K562 (cell line): ENCODE data around the gene SIGMAR1. TPM values are rescaled to one million over a fixed set of nuclear protein-coding genes. Genes with fewer than 3 reads are reported as not detected.
A peak's percentile ranks its signal among the peaks of the same experiment; 100 is the strongest.

Source experiments
- ATAC-seq: fragments of 200-7000 bp; cut with Tn5 transposase; 3 replicates; pipeline ENCODE4 v1.9.1; 2020; ENCODE audit warnings: moderate library complexity
- Bru-seq: library from RNA; stranded (reverse); fragments of 400-500 nt; gene quantifications from one replicate; lab custom pipeline; 2021; lab: Mats Ljungman, UMichigan
- BruChase-seq, 2 experiments: library from RNA; stranded (reverse); fragments of 400-500 nt; gene quantifications; one replicate each; lab custom pipeline; 2021; lab: Mats Ljungman, UMichigan
- BruUV-seq: library from RNA; stranded (reverse); fragments of 400-500 nt; replicated peaks from 2 replicates; lab custom pipeline; 2021; lab: Mats Ljungman, UMichigan
- CTCF ChIA-PET: fragments of 300-600 bp; formaldehyde crosslinking; extraction: SDS; loops from one replicate; lab custom pipeline; 2021; ENCODE audit warnings: low intra/inter-chr PET ratio; lab: Yijun Ruan, JAX
- POLR2A ChIA-PET: fragments of 300-600, 350-650 bp; sonication (Branson Sonifier 250); formaldehyde crosslinking; extraction: SDS; loops from one replicate; lab custom pipeline; 2021; ENCODE audit warnings: antibody characterized with exemption, inconsistent platforms; lab: Yijun Ruan, JAX
- DNase-seq, 4 experiments: peaks; one replicate each; pipeline versions ENCODE4 v3.0.0 to v3.0.0-alpha.2; 2011 to 2018; ENCODE audit warnings: low spot score in 3 of 4, mixed read lengths in 3 of 4; ENCODE audit errors: extremely low read depth in 1 of 4
- FAIRE-seq: peaks from 2 replicates; lab custom pipeline; 2011; peaks lifted over from hg19 to GRCh38; lab: Jason Lieb, UNC
- H2AFZ ChIP-seq: 2 replicates; pipeline ENCODE4 v1.6.0; 2011; ENCODE audit warnings: low read depth, low read length, control low read depth, inconsistent platforms
- H3K27ac ChIP-seq: fragments of 200-600 bp; 3 replicates; pipeline ENCODE4 v1.8.0; 2011; ENCODE audit warnings: low read depth, mild to moderate bottlenecking, control low read depth, inconsistent platforms, low read length, moderate library complexity, mixed read lengths; ENCODE audit errors: extremely low read depth
- H3K27me3 ChIP-seq, 2 experiments: fragments of 300-600 bp in 1 of 2; 2 replicates in 1 of 2; 3 replicates in 1 of 2; pipeline versions ENCODE4 v1.6.0 to v1.8.0; 2011; ENCODE audit warnings: inconsistent platforms in 2 of 2, low read length in 2 of 2, mild to moderate bottlenecking in 1 of 2, mixed read lengths in 1 of 2, moderate library complexity in 1 of 2; ENCODE audit not compliant: control insufficient read depth in 2 of 2, insufficient read depth in 2 of 2
- H3K36me3 ChIP-seq: fragments of 300-600 bp; 3 replicates; pipeline ENCODE4 v1.8.0; 2011; ENCODE audit warnings: mild to moderate bottlenecking, low read length, inconsistent platforms; ENCODE audit not compliant: control insufficient read depth, insufficient read depth
- H3K4me1 ChIP-seq, 2 experiments: fragments of 200-600 bp in 1 of 2; replicated peaks in 1 of 2; 2 replicates in 1 of 2; 3 replicates in 1 of 2; pipeline versions ENCODE4 v1.5.1 to v1.8.0; 2011; ENCODE audit warnings: inconsistent platforms in 2 of 2, low read length in 2 of 2, mild to moderate bottlenecking in 1 of 2, mixed read lengths in 1 of 2, moderate library complexity in 1 of 2; ENCODE audit not compliant: control insufficient read depth in 2 of 2, insufficient read depth in 2 of 2
- H3K4me2 ChIP-seq: 2 replicates; pipeline ENCODE4 v1.6.1; 2011; ENCODE audit warnings: low read length, control low read depth, inconsistent platforms, mixed read lengths; ENCODE audit not compliant: insufficient read depth
- H3K4me3 ChIP-seq: fragments of 200-600 bp; sonication (generic), shearing (Covaris generic); 2 replicates; pipeline ENCODE4 v1.5.1; 2016; ENCODE audit warnings: control low read depth, inconsistent platforms
- H3K79me2 ChIP-seq: fragments of 200-600 bp; 3 replicates; pipeline ENCODE4 v1.8.0; 2011; ENCODE audit warnings: low read length, inconsistent platforms; ENCODE audit not compliant: control insufficient read depth, insufficient read depth
- H3K9ac ChIP-seq, 2 experiments: 2 replicates each; pipeline versions ENCODE4 v1.6.0 to v1.6.1; 2011; ENCODE audit warnings: low read depth in 2 of 2, low read length in 2 of 2, control low read depth in 1 of 2, inconsistent platforms in 1 of 2, mild to moderate bottlenecking in 1 of 2, mixed read lengths in 1 of 2; ENCODE audit not compliant: insufficient read depth in 1 of 2
- H3K9me1 ChIP-seq: one replicate; pipeline ENCODE4 v1.6.0; 2011; ENCODE audit warnings: inconsistent platforms, mild to moderate bottlenecking, low read length, moderate library complexity; ENCODE audit not compliant: control insufficient read depth, insufficient read depth
- H3K9me3 ChIP-seq: replicated peaks from 2 replicates; pipeline ENCODE4 v1.5.1; 2011; ENCODE audit warnings: low read depth, low read length, inconsistent platforms; ENCODE audit not compliant: control insufficient read depth, insufficient read depth
- H4K20me1 ChIP-seq: replicated peaks from 2 replicates; pipeline ENCODE4 v1.6.1; 2011; ENCODE audit warnings: low read length, inconsistent platforms, mixed read lengths; ENCODE audit not compliant: control insufficient read depth, insufficient read depth
- DEAF1 ChIP-seq: fragments of 450-650 bp; formaldehyde crosslinking; IDR thresholded peaks from 2 replicates; pipeline ENCODE4 v1.4.0; 2020; ENCODE audit warnings: mild to moderate bottlenecking, moderate library complexity
- HNRNPH1 ChIP-seq: fragments of 200-400 bp; formaldehyde crosslinking; optimal IDR thresholded peaks from 2 replicates; pipeline ENCODE3; 2017; ENCODE audit warnings: low read depth, mild to moderate bottlenecking, low read length, moderate library complexity
- MBD2 ChIP-seq: sonication (generic); IDR thresholded peaks from 2 replicates; pipeline ENCODE4 v1.6.1; 2016; ENCODE audit warnings: low read depth, borderline replicate concordance
- NFYB ChIP-seq: IDR thresholded peaks from 2 replicates; pipeline ENCODE4 v1.6.1; 2011; ENCODE audit warnings: mild to moderate bottlenecking, moderate library complexity; ENCODE audit not compliant: insufficient read length; ENCODE audit errors: extremely low read depth
- NKRF ChIP-seq: fragments of 450-650 bp; IDR thresholded peaks from 2 replicates; pipeline ENCODE4 v1.6.1; 2016; ENCODE audit warnings: borderline replicate concordance
- PRMT5 ChIP-seq: sonication (generic); formaldehyde crosslinking; IDR thresholded peaks from 2 replicates; pipeline ENCODE4 v1.5.0; 2020; ENCODE audit warnings: missing genetic modification reagents
- RBM25 ChIP-seq: fragments of 200-400 bp; formaldehyde crosslinking; IDR thresholded peaks from 2 replicates; pipeline ENCODE4 v1.6.1; 2018; ENCODE audit warnings: low read length, low read depth, moderate library complexity; ENCODE audit not compliant: severe bottlenecking
- TCF3 ChIP-seq: sonication (generic); formaldehyde crosslinking; IDR thresholded peaks from 2 replicates; pipeline ENCODE4 v1.4.0; 2020; ENCODE audit warnings: mild to moderate bottlenecking, missing genetic modification reagents
- WGBS: fragments of 100-300 bp; shearing (Covaris generic); methylation state at CpG from one replicate; pipeline ENCODE4 v1.1.6; 2016; ENCODE audit warnings: low coverage, mixed read lengths; ENCODE audit not compliant: insufficient coverage; ENCODE audit errors: missing lambda C conversion rate; 5-methylcytosine and 5-hydroxymethylcytosine counted together
- in situ Hi-C: fragments of 300-500 bp; cut with MboI; formaldehyde crosslinking; loops from 4 replicates; pipeline ENCODE4 v1.15.0; 2018; ENCODE audit warnings: inconsistent platforms, mixed read lengths
- intact Hi-C: fragments of 100-400 bp; cut with micrococcal nuclease; formaldehyde crosslinking; loops from 2 replicates; pipeline ENCODE4 v1.14.2; 2022
- long read RNA-seq, 3 experiments: library from polyadenylated mRNA in 2 of 3; library from RNA in 1 of 3; unstranded in 2 of 3; stranded (forward) in 1 of 3; transcript quantifications; one replicate each; pipeline ENCODE4 v2.0.0, GENCODE V29; 2019 to 2022
- polyA minus RNA-seq, 3 experiments: library from RNA; depleted of rRNA, polyadenylated mRNA; stranded (reverse); fragments of >200 nt; gene quantifications; 2 replicates each; pipeline ENCODE4 v1.2.3, GENCODE V29; 2011
- polyA plus RNA-seq, 8 experiments: library from polyadenylated mRNA; depleted of rRNA in 4 of 8; stranded (reverse) in 5 of 8; unstranded in 3 of 8; fragments of >200 nt; fragmentation: Nextera tagmentation in 2 of 8; fragmentation: Illumina TruSeq in 1 of 8; extraction: Ambion mirVana in 2 of 8; extraction: Trizol in 1 of 8; gene quantifications; 2 replicates each; pipeline versions ENCODE4 v1.2.1 to v1.2.3, GENCODE V29; 2011 to 2014; ENCODE audit warnings: inconsistent platforms in 1 of 8, missing spikeins in 1 of 8
- total RNA-seq, 7 experiments: library from RNA; depleted of rRNA in 6 of 7; stranded (reverse); fragments of >200 nt in 6 of 7; fragmentation: Illumina TruSeq in 2 of 7; extraction: Trizol in 2 of 7; gene quantifications; 2 replicates each; pipeline versions ENCODE4 v1.2.1 to v1.2.3, GENCODE V29; 2011 to 2021; ENCODE audit warnings: low replicate concordance in 1 of 7
- TF ChIP-seq, protein P1 (sequence below): sonication (generic); formaldehyde crosslinking; IDR thresholded peaks from 2 replicates; pipeline ENCODE4 v1.5.0; 2020; ENCODE audit warnings: missing genetic modification reagents

The SIGMAR1 gene
- 21.4 and 50.2 TPM in 2 replicates for total RNA-seq (2011; cell fraction: chromatin; rRNA removed; ENCODE audit: low replicate concordance)
- 73.4 and 78.2 TPM in 2 replicates for total RNA-seq (2011; cell fraction: nucleolus; rRNA removed)
- 74.2 and 94.8 TPM in 2 replicates for total RNA-seq (2011; cell fraction: nucleoplasm; rRNA removed)
- 43.0 and 57.5 TPM in 2 replicates for total RNA-seq (2014; rRNA removed)
- 31.4 and 33.5 TPM in 2 replicates for total RNA-seq (2014; rRNA removed; fragmentation: Illumina TruSeq; extraction: Trizol)
- total RNA-seq (2015; rRNA removed; fragmentation: Illumina TruSeq; extraction: Trizol) = 29.9 and 31.2 TPM in 2 replicates
- 50.4 and 55.8 TPM in 2 replicates for total RNA-seq (2021)
- 22.1 and 35.2 TPM in 2 replicates for polyA plus RNA-seq (2011; rRNA removed)
- polyA plus RNA-seq (2011; cell fraction: cytosol; rRNA removed) = 27.7 and 82.4 TPM in 2 replicates
- polyA plus RNA-seq (2011; cell fraction: nucleus; rRNA removed) = 21.6 and 54.1 TPM in 2 replicates
- polyA plus RNA-seq (2012) = 38.6 and 45.7 TPM in 2 replicates
- 75.2 and 80.0 TPM in 2 replicates for polyA plus RNA-seq (2014; fragmentation: Illumina TruSeq; extraction: Trizol)
- polyA plus RNA-seq (2014; fragmentation: Nextera tagmentation; extraction: Ambion mirVana) = 10 to 100 TPM in 1 of 2 experiments, 1 to 10 TPM in 1; 6.9 to 16.4 TPM
- polyA plus RNA-seq (2014; rRNA removed) = 56.6 and 57.5 TPM in 2 replicates
- 11.8 and 22.6 TPM in 2 replicates for polyA minus RNA-seq (2011; rRNA and poly(A)+ RNA removed)
- 19.7 and 24.0 TPM in 2 replicates for polyA minus RNA-seq (2011; cell fraction: cytosol; rRNA and poly(A)+ RNA removed)
- 16.7 and 20.7 TPM in 2 replicates for polyA minus RNA-seq (2011; cell fraction: nucleus; rRNA and poly(A)+ RNA removed)
- percentile 89 among the genes with signal in this experiment for Bru-seq, nascent RNA
- BruChase-seq, experiment 1, labeled RNA remaining after a 2-hour chase = percentile 76 among the genes with signal in this experiment
- percentile 73 among the genes with signal in this experiment for BruChase-seq, experiment 2, labeled RNA remaining after a 6-hour chase
- long read RNA-seq, experiment 1, transcript SIGMAR1-205 (3 exons, 840 nt) = minor isoform, 7 of 108 reads
- long read RNA-seq, experiment 1, transcript SIGMAR1-201 (4 exons, 1,656 nt) = major isoform, 47 of 108 reads
- long read RNA-seq, experiment 1, partial matches to known transcripts = 0 of 108 reads
- long read RNA-seq, experiment 1, other reads (novel, unspliced or antisense) = 52 of 108 reads
- long read RNA-seq, experiment 2, transcript SIGMAR1-201 (4 exons, 1,656 nt) = major isoform, 38 of 89 reads
- long read RNA-seq, experiment 2, transcript SIGMAR1-205 (3 exons, 840 nt) = minor isoform, 8 of 89 reads
- long read RNA-seq, experiment 2, partial matches to known transcripts = 3 of 89 reads
- long read RNA-seq, experiment 2, other reads (novel, unspliced or antisense) = 36 of 89 reads
- long read RNA-seq, experiment 3, transcript SIGMAR1-201 (4 exons, 1,656 nt) = major isoform, 55 of 67 reads
- long read RNA-seq, experiment 3, partial matches to known transcripts = 0 of 67 reads
- long read RNA-seq, experiment 3, other reads (novel, unspliced or antisense) = 7 of 67 reads

DNA sequence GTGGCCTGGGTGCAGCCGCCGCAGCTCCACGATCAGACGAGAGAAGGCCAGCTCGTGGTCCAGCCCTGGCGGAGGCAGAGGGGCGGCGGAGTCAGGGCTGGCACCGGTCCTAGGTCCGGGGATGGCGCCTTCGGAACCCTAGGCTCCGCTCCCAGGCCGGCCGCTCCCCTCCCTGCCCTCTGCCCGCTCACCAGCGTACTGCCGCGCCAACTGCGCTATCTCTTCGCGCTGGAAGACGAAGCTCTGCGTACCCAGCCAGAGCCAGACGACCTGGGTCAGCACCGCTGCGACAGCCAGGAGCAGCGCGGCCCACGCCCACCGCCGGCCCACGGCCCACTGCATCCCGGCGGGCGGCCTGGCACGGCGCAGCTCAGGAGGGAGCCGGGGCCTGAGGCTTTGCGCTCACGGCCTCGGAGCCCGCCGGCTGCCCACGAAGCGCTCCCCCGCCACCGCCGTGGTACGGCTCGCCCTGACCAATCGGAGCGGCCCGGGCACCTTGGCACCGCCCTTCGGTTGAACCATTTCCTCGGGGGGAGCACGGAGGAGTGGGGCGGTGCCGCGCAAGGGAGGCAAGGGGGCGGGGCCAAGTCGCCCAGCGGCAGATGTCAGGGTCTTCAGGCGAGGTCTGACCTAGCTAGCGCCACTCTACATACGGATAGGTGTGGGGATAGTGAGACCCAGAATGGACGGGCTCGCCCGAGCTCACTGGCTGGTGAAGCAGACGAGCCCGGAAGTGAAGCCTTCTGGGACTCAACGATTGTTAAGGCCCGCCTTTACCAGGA, at the start of gene SIGMAR1:
Gene SIGMAR1 (minus strand): TSS at position 432 of the 782 bp plus-strand sequence. CDS start 90 bp downstream, at position 342.
- H3K27me3 ChIP-seq = no peaks in the 10 kb centered on the region
- no peaks in the 10 kb centered on the region for H3K9me1 ChIP-seq
- 0 out of 2 replicates have a peak, but pooled peaks cover 4% of the 10 kb centered on the region for H4K20me1 ChIP-seq
- BruUV-seq = no TSS peak
- POLR2A ChIA-PET = interaction anchor here (0.8 to 1.7 kb wide), 3 partner anchors 9 to 14 kb away, joined by 4 to 7 read pairs (median 6); partner anchors contain the start of gene GALT
- H3K4me1 ChIP-seq = peaks cover 5 to 23% of the 10 kb centered on the region in 2 experiments; a peak in 4 of 5 replicates
- H2AFZ ChIP-seq = peak within 1 kb of the TSS; percentile 92
- peaks cover 14% of the 10 kb centered on the region; the same call in 1 of the 3 replicates for H3K36me3 ChIP-seq
- FAIRE-seq (peak; percentile 44), DNase-seq (peak; percentile 78 to 88 (median 82)), ATAC-seq (peak; percentile 92)
- intact Hi-C loops (no loop called here), in situ Hi-C loops (no loop called here)
- CTCF ChIA-PET = no interaction called here
- H3K9ac ChIP-seq = peak within 1 kb of the TSS; percentile 73 to 96
- H3K79me2 ChIP-seq = peaks cover 18% of the 10 kb centered on the region
- H3K4me3 ChIP-seq = peak within 1 kb of the TSS; percentile 54
- H3K9me3 ChIP-seq = no peaks in the 10 kb centered on the region
- H3K27ac ChIP-seq = peak within 1 kb of the TSS; percentile 65
- 13% methylated on average over 51 of the region's 74 CpGs for WGBS
- peak within 1 kb of the TSS; percentile 82 for H3K4me2 ChIP-seq
- no peak for TF ChIP-seq HNRNPH1
- no peak for TF ChIP-seq DEAF1
- TF ChIP-seq PRMT5 = no peak
- TF ChIP-seq NFYB = peak; percentile 60
- TF ChIP-seq NKRF = no peak
- TF ChIP-seq RBM25 = peak; percentile 82
- TF ChIP-seq TCF3 (CRISPR knock-in tag) = no peak
- TF ChIP-seq MBD2 = peak; percentile 90; the same call in 1 of the 2 replicates
- TF ChIP-seq, protein P1, sequence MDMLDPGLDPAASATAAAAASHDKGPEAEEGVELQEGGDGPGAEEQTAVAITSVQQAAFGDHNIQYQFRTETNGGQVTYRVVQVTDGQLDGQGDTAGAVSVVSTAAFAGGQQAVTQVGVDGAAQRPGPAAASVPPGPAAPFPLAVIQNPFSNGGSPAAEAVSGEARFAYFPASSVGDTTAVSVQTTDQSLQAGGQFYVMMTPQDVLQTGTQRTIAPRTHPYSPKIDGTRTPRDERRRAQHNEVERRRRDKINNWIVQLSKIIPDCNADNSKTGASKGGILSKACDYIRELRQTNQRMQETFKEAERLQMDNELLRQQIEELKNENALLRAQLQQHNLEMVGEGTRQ (CRISPR knock-in tag) = peak; percentile 41
